Esophagus squamous epithelium (tissue), 5 donors: Measurements from ENCODE around the gene ROBO3. TPM values are rescaled to one million over a fixed set of nuclear protein-coding genes. Genes with fewer than 3 reads are reported as not detected.

Experiments
- DNase-seq: peaks from one replicate; lab custom pipeline; 2025; lab: John Stamatoyannopoulos, UW
- H3K27ac ChIP-seq, 4 donors: fragments of 200-600 bp; sonication (generic); one replicate each; pipeline ENCODE4 v1.5.1; 2016 to 2019; ENCODE audit warnings: mild to moderate bottlenecking in 1 of 4
- H3K27me3 ChIP-seq, 4 donors: fragments of 200-600 bp; sonication (generic); 1 replicate in 3 of 4; 2 replicates in 1 of 4; pipeline versions ENCODE4 v1.5.1 to v1.6.0; 2017 to 2021; ENCODE audit warnings: antibody characterized with exemption in 1 of 4
- H3K36me3 ChIP-seq, 3 donors: fragments of 200-600 bp; sonication (generic); one replicate each; pipeline ENCODE4 v1.5.1; 2016 to 2019
- H3K4me1 ChIP-seq, 3 donors: fragments of 200-600 bp; sonication (generic); one replicate each; pipeline ENCODE4 v1.5.1; 2017 to 2019
- H3K4me3 ChIP-seq, 4 donors: fragments of 200-600 bp; sonication (generic); 1 replicate in 3 of 4; 2 replicates in 1 of 4; pipeline ENCODE4 v1.5.1; 2016 to 2019; ENCODE audit warnings: mild to moderate bottlenecking in 2 of 4, moderate library complexity in 1 of 4
- H3K9me3 ChIP-seq, 3 donors: fragments of 200-600 bp; sonication (generic); one replicate each; pipeline ENCODE4 v1.5.1; 2016 to 2019
- CTCF ChIP-seq, 6 experiments: fragments of 450-650 bp in 4 of 6; fragments of 200-600 bp in 2 of 6; sonication (generic) in 2 of 6; IDR thresholded peaks; one replicate each; pipeline ENCODE4 v1.5.1; 2016 to 2019; ENCODE audit warnings: antibody characterized with exemption in 6 of 6, mild to moderate bottlenecking in 4 of 6, moderate library complexity in 4 of 6
- POLR2A ChIP-seq, 4 donors: fragments of 450-650 bp; IDR thresholded peaks; one replicate each; pipeline ENCODE4 v1.6.1; 2017; ENCODE audit warnings: antibody characterized with exemption in 4 of 4, mild to moderate bottlenecking in 4 of 4, moderate library complexity in 3 of 4
- WGBS, 2 donors: methylation state at CpG; one replicate each; pipeline ENCODE4 v1.1.5; 2018; 5-methylcytosine and 5-hydroxymethylcytosine counted together
- intact Hi-C: fragments of 100-400 bp; cut with DNase I; formaldehyde crosslinking; loops from one replicate; pipeline ENCODE4 v1.15.0; 2022
- total RNA-seq, 4 donors: library from RNA; depleted of rRNA; stranded (reverse); fragments of >200 nt; gene quantifications; one replicate each; pipeline ENCODE4 v1.1.0, GENCODE V29; 2016
- donor health status: DM: yes; HTN: yes; CAD: no.

The ROBO3 gene
- total RNA-seq, 4 donors from 2014 or later: 1.8 to 12.4 (median 3.8) TPM

GRCh38 chr11:124922831-124923230 lies 57.6 kb downstream of the ROBO3 start:
- 80 to 94% methylated on average over 3 of the region's 4 CpGs for WGBS, 2 donors
- intact Hi-C loops: no loop called here

GRCh38 chr11:124923296-124923695 lies 58.1 kb downstream of the ROBO3 start:
- peaks cover 0 to 11% (median 2%) of the 10 kb centered on the region in 3 donors for H3K4me1 ChIP-seq
- no peak overlapping the region for H3K4me3 ChIP-seq
- intact Hi-C loops: no loop called here
- TF ChIP-seq POLR2A (IDR thresholded peaks at IDR 0.05): no peak
- TF ChIP-seq CTCF (IDR thresholded peaks at IDR 0.05): no peak
- H3K9me3 ChIP-seq: no peaks in the 10 kb centered on the region
- peaks cover 0 to 38% (median 0%) of the 10 kb centered on the region in 4 donors for H3K27me3 ChIP-seq
- DNase-seq: no peak
- no peak overlapping the region for H3K27ac ChIP-seq
- H3K36me3 ChIP-seq: no peaks in the 10 kb centered on the region

More at GRCh38 chr11:124922831-124923230, 57.6 kb downstream of the ROBO3 start:
- Histone ChIP-seq H3K4me3 (no peak overlapping the region), H3K27ac (no peak overlapping the region), H3K4me1 (peaks cover 0 to 11% (median 2%) of the 10 kb centered on the region in 3 donors), H3K9me3 (no peaks in the 10 kb centered on the region), H3K27me3 (peaks cover 0 to 38% (median 0%) of the 10 kb centered on the region in 4 donors), H3K36me3 (no peaks in the 10 kb centered on the region)
- TF ChIP-seq CTCF (IDR thresholded peaks at IDR 0.05) (no peak), POLR2A (IDR thresholded peaks at IDR 0.05) (no peak)
- DNase-seq: no peak

- no peaks in the 10 kb centered on the region for H3K9me3 ChIP-seq
- no peaks in the 10 kb centered on the region for H3K4me1 ChIP-seq
- no peak for DNase-seq
- no peak for TF ChIP-seq POLR2A (IDR thresholded peaks at IDR 0.05)
- no peak for TF ChIP-seq CTCF (IDR thresholded peaks at IDR 0.05)
- no peaks in the 10 kb centered on the region for H3K27me3 ChIP-seq
- H3K4me3 ChIP-seq: no peak overlapping the region
- intact Hi-C loops: no loop called here
- 35 to 49% methylated on average over 4 of the region's 4 CpGs for WGBS, 2 donors
- H3K27ac ChIP-seq: no peak overlapping the region
- no peaks in the 10 kb centered on the region for H3K36me3 ChIP-seq
Observed at GRCh38 chr11:124928942-124929665, 63.9 kb downstream of the ROBO3 start.

GRCh38 chr11:124930799-124931198 lies 65.6 kb downstream of the ROBO3 start:
- intact Hi-C loops: no loop called here
- Histone ChIP-seq H3K36me3 (no peaks in the 10 kb centered on the region), H3K27me3 (peaks cover 0 to 16% (median 0%) of the 10 kb centered on the region in 4 donors), H3K27ac (no peak overlapping the region), H3K4me1 (no peaks in the 10 kb centered on the region), H3K4me3 (no peak overlapping the region), H3K9me3 (no peaks in the 10 kb centered on the region)
- DNase-seq: no peak
- WGBS, 2 donors: 47 to 58% methylated on average over 3 of the region's 3 CpGs
- TF ChIP-seq CTCF (IDR thresholded peaks at IDR 0.05) (no peak), POLR2A (IDR thresholded peaks at IDR 0.05) (no peak)

Other genes with a start within 250 kb of the ROBO3 start
- 10 to 100 TPM; 15.4 to 31.2 (median 19.8) TPM for gene TBRG1, start 242.6 kb upstream of the ROBO3 start, total RNA-seq
- gene SIAE, start 191.7 kb upstream of the ROBO3 start, total RNA-seq: 10 to 100 TPM in 1 of 4 donors, 1 to 10 TPM in 3; 5.7 to 19.6 (median 8.0) TPM
- gene SPA17, start 191.5 kb upstream of the ROBO3 start, total RNA-seq: 1 to 10 TPM; 2.3 to 8.5 (median 6.0) TPM
- gene NRGN, start 125.5 kb upstream of the ROBO3 start, total RNA-seq: 1 to 10 TPM in 3 of 4 donors, under 1 TPM in 1; 0.83 to 5.0 (median 1.5) TPM
- gene VSIG2, start 113.2 kb upstream of the ROBO3 start, total RNA-seq: 10 to 100 TPM in 1 of 4 donors, 1 to 10 TPM in 3; 5.1 to 10.2 (median 7.6) TPM
- gene ESAM, start 103.1 kb upstream of the ROBO3 start, total RNA-seq: 10 to 100 TPM in 2 of 4 donors, 1 to 10 TPM in 2; 5.6 to 23.1 (median 9.7) TPM
- gene MSANTD2, start 65.0 kb upstream of the ROBO3 start, total RNA-seq: 10 to 100 TPM in 1 of 4 donors, 1 to 10 TPM in 3; 5.2 to 16.4 (median 6.7) TPM
- 10 to 100 TPM in 2 of 4 donors, 1 to 10 TPM in 2; 4.5 to 11.9 (median 8.6) TPM for gene ROBO4, start 32.4 kb downstream of the ROBO3 start, total RNA-seq
- gene HEPN1, start 53.8 kb downstream of the ROBO3 start, total RNA-seq: not detected
- gene HEPACAM, start 70.6 kb downstream of the ROBO3 start, total RNA-seq: not detected
- gene CCDC15, start 88.8 kb downstream of the ROBO3 start, total RNA-seq: 1 to 10 TPM; 2.0 to 3.2 (median 2.9) TPM
- 10 to 100 TPM; 24.9 to 44.4 (median 29.4) TPM for gene SLC37A2, start 197.9 kb downstream of the ROBO3 start, total RNA-seq
- gene TMEM218, start 246.2 kb downstream of the ROBO3 start, total RNA-seq: 10 to 100 TPM in 3 of 4 donors, 1 to 10 TPM in 1; 7.5 to 17.3 (median 13.9) TPM